NCI-H2227 (cell line): ENCODE measurements around the gene AGGF1.
"Not testable (repeated sequence)": the region's sequence is repeated elsewhere in the genome, so short reads cannot be mapped to it uniquely, and the experiment has no call there.

Experiments used
- DNase-seq: peaks from one replicate; lab custom pipeline; 2025; ENCODE audit not compliant: unreplicated experiment; lab: John Stamatoyannopoulos, UW

AGGF1 gene

DNA sequence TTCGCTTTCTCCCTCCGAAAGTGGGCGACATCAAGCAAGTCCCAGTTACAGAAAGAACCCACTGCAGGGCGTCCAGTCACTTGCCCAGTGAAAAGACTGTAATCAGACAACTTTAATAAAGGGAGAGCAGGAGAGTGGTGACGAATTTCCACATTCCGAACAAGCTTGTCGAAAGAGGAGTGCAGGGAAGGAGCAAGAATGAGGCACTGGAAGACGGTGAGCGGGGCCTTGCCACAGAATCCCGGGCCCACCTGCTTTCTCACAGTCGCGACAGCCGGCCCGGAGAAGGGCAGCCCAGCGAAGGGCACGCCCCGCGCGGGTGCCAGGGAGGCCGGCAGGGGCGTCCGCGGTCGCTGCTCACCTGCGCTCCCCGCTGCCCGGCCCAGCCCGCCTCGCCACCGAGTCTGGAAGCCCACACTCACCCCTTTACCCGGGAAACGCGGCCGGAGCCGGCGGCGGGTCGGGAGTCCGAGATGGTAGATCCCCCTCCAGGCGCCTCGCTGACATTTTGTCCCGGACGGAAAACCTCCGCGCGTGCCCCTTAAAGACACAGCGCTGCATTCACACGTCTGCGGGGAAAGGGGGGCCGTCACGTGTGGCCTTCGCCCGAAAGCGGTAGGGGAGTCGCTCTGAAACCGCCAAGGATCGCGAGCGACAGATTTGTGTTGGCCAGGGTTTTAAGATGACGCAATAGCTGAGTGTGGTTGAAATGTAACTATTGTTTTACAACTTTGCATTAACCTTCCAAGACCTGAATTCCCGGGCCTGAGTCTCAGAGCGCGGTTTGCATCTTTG, 56.7 kb downstream of the AGGF1 start, which contains the start of gene ZBED3:
Gene ZBED3, minus strand, starts transcription at position 597 of the 795 bp plus-strand sequence. CDS start 9,407 bp downstream, outside the sequence.
- DNase-seq = peak; percentile 82

DNA sequence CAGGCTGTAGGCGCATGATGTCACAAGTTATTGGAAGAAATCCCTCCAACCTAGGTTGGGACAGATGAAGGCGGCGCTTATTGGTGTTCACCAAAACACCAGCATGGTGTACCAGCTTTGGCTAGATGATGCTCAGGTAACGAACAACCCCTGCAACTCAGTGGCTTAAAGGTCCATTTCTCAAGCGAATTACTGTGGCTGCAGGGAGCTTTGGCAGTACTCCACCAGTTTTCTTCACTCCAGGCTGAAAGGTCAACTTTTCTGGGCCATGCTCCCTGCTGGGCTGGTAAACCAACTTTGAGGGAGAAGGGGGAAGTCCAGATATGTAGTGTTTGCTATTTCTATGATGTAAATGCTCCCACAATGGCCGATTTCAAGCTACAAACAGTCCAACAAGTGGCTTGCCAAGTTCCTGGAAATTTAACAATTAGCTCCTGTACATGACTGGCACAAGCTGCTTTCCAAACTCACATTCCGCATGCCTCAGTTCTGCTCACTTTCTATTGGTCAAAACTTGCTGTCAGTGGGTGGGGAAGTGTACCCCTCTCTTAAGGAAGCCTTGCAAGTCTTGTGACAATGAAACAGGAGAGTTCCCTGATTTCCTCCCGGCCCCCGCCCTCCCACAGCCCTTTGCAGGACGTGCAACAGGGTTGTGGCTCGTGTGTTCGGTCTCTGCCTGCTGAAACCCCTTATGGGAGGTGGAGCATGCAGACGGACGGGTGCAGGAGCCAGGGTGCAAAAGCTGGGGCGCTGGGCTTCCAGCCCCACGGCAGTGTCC, 57.5 kb downstream of the AGGF1 start:
- DNase-seq = no peak

DNA sequence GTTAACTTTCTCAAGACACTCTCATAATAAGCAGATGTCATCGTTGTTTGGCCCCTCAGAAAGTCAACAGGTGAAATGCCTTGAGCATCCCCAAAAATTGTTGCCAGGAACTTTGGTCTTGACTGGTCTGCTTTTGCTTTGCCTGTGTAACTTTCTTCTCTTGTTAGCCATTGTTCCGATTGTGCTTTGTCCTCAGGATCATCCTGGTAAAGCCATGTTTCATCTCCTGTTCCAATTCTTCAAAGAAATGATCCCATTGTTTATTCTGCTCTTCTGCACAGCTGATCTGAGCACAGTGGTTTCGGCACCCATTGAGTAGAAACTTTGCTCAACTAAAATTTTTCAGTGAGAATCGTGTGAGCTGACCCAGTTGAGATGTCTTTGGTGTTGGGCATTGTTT, 65.0 kb downstream of the AGGF1 start:
- DNase-seq = no peak

GRCh38 chr5:77101298-77101697, 71.1 kb downstream of the AGGF1 start:
- no peak for DNase-seq

DNA sequence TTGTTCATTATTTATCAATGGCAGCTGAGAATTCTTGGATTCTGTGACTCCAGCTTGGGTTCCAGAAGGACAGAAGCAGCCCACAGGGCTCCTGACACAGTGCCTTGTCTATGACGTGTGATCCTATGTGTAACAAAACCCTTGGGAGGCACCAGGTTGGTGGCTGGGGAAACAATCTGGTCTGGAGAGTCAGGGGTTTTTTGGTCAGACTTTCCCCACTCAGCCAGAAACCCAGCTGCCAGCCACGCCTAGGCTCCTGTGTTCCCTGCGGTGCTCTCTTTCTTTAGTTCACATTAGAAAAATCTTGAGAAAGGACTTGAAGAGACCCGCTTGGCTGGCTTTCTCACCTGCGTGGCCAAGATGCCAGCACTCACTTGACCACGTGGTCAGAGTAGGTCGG, 72.3 kb downstream of the AGGF1 start:
- no peak for DNase-seq

DNA sequence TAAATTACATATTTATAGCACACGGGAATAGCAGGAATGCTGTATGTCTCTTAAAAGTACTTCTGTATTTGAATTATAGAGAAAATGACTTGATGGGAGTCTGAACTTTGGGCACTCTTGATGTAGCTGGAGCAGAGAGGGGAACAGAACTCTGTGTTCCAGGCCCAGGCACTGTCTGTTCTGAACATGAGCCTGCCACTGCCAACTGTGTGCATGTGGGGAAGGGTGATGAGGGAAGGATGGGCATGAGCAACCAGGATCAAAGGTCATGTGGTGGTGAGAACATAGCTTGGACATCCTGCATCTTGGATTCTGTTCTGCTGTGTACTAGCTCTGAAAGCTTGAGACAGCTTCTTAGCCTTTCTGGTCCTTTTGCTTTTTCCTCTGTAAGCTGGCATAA, 73.3 kb downstream of the AGGF1 start:
- no peak for DNase-seq

DNA sequence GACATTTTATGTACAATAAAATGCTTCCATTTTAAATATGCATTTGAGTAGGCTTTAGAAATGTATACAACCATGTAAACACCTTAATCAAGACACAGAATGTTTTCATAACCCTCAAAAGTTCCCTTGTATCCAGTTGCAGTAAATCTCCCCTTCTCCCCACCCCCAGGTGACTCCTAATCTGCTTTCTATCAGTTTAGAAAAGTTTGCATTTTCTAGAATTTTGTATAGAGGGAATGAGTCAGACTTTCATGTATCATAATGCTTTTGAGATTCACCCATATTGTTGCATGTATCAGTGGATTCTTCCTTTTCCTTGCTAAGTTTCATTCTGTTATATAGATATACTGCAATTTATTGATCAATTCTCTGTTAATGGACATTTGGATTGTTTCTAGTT, 74.6 kb downstream of the AGGF1 start:
- no peak for DNase-seq

- DNase-seq = not testable (repeated sequence)
Observed at GRCh38 chr5:77107035-77107434, 76.8 kb downstream of the AGGF1 start.
